ENCODE results near the gene ADAMTS19. TPM values are rescaled to one million over a fixed set of nuclear protein-coding genes. Genes with fewer than 3 reads are reported as not detected.

Gene ADAMTS19
- total RNA-seq, 2 experiments from 2014 or later = not detected

- H3K36me3 Mint-ChIP-seq = no peaks in the 10 kb centered on the region
- H3K4me3 Mint-ChIP-seq = no peak overlapping the region
- H3K9me3 Mint-ChIP-seq = no peaks in the 10 kb centered on the region
- H3K27ac Mint-ChIP-seq = no peak overlapping the region
- POLR2A ChIA-PET = no interaction called here
- ATAC-seq (ENCODE audit: low read depth) (no peak), DNase-seq (no peak)
- H3K27me3 Mint-ChIP-seq = no peaks in the 10 kb centered on the region
- no peaks in the 10 kb centered on the region for H3K4me1 Mint-ChIP-seq
These were observed 39.2 kb downstream of the ADAMTS19 start for GRCh38 chr5:129499208-129499852.

- no peak for DNase-seq
- Mint-ChIP-seq H3K36me3 (no peaks in the 10 kb centered on the region), H3K4me1 (no peaks in the 10 kb centered on the region)
These were observed 40.0 kb downstream of the ADAMTS19 start for GRCh38 chr5:129500101-129500500.

GRCh38 chr5:129506086-129506485, 46.0 kb downstream of the ADAMTS19 start:
- Mint-ChIP-seq H3K27me3 (no peaks in the 10 kb centered on the region), H3K4me3 (no peak overlapping the region), H3K4me1 (no peaks in the 10 kb centered on the region), H3K36me3 (no peaks in the 10 kb centered on the region), H3K9me3 (no peaks in the 10 kb centered on the region), H3K27ac (no peak overlapping the region)
- DNase-seq = no peak
- POLR2A ChIA-PET = no interaction called here
- no peak for ATAC-seq (ENCODE audit: low read depth)

More at GRCh38 chr5:129500101-129500500, 40.0 kb downstream of the ADAMTS19 start:
- Mint-ChIP-seq H3K27ac (no peak overlapping the region), H3K27me3 (no peaks in the 10 kb centered on the region), H3K4me3 (no peak overlapping the region), H3K9me3 (no peaks in the 10 kb centered on the region)
- POLR2A ChIA-PET = no interaction called here
- no peak for ATAC-seq (ENCODE audit: low read depth)

GRCh38 chr5:129506950-129507349, 46.9 kb downstream of the ADAMTS19 start:
- no peaks in the 10 kb centered on the region for H3K36me3 Mint-ChIP-seq
- ATAC-seq (ENCODE audit: low read depth) (no peak), DNase-seq (no peak)
- H3K27me3 Mint-ChIP-seq = no peaks in the 10 kb centered on the region
- H3K9me3 Mint-ChIP-seq = no peaks in the 10 kb centered on the region
- POLR2A ChIA-PET = no interaction called here
- H3K27ac Mint-ChIP-seq = no peak overlapping the region
- no peak overlapping the region for H3K4me3 Mint-ChIP-seq
- no peaks in the 10 kb centered on the region for H3K4me1 Mint-ChIP-seq

- H3K36me3 Mint-ChIP-seq = no peaks in the 10 kb centered on the region
- DNase-seq (no peak), ATAC-seq (ENCODE audit: low read depth) (no peak)
- POLR2A ChIA-PET = no interaction called here
- no peak overlapping the region for H3K27ac Mint-ChIP-seq
- H3K4me3 Mint-ChIP-seq = no peak overlapping the region
- H3K4me1 Mint-ChIP-seq = no peaks in the 10 kb centered on the region
- H3K27me3 Mint-ChIP-seq = no peaks in the 10 kb centered on the region
- H3K9me3 Mint-ChIP-seq = no peaks in the 10 kb centered on the region
These were observed 47.4 kb downstream of the ADAMTS19 start for GRCh38 chr5:129507527-129507926.

- no peaks in the 10 kb centered on the region for H3K27me3 Mint-ChIP-seq
- DNase-seq = no peak
- POLR2A ChIA-PET = no interaction called here
- no peaks in the 10 kb centered on the region for H3K9me3 Mint-ChIP-seq
- ATAC-seq (ENCODE audit: low read depth) = no peak
- no peak overlapping the region for H3K27ac Mint-ChIP-seq
- H3K4me1 Mint-ChIP-seq = no peaks in the 10 kb centered on the region
- H3K4me3 Mint-ChIP-seq = no peak overlapping the region
- H3K36me3 Mint-ChIP-seq = no peaks in the 10 kb centered on the region
These were observed 48.5 kb downstream of the ADAMTS19 start for GRCh38 chr5:129508606-129509005.

- Mint-ChIP-seq H3K4me1 (no peaks in the 10 kb centered on the region), H3K4me3 (no peak overlapping the region), H3K27me3 (no peaks in the 10 kb centered on the region), H3K36me3 (no peaks in the 10 kb centered on the region), H3K9me3 (no peaks in the 10 kb centered on the region), H3K27ac (no peak overlapping the region)
- no peak for DNase-seq
- ATAC-seq (ENCODE audit: low read depth) = no peak
- POLR2A ChIA-PET = no interaction called here
These were observed 49.4 kb downstream of the ADAMTS19 start for GRCh38 chr5:129509363-129509975.

GRCh38 chr5:129511291-129511690, 51.2 kb downstream of the ADAMTS19 start:
- Mint-ChIP-seq H3K4me1 (no peaks in the 10 kb centered on the region), H3K36me3 (no peaks in the 10 kb centered on the region), H3K4me3 (no peak overlapping the region), H3K27ac (no peak overlapping the region), H3K9me3 (no peaks in the 10 kb centered on the region), H3K27me3 (no peaks in the 10 kb centered on the region)
- POLR2A ChIA-PET = no interaction called here
- ATAC-seq (ENCODE audit: low read depth) (no peak), DNase-seq (no peak)

- H3K36me3 Mint-ChIP-seq = no peaks in the 10 kb centered on the region
These were observed 81.0 kb downstream of the ADAMTS19 start for GRCh38 chr5:129541051-129541450.

GRCh38 chr5:129541648-129542251, 81.7 kb downstream of the ADAMTS19 start:
- no peak overlapping the region for H3K27ac Mint-ChIP-seq
- no peak for ATAC-seq (ENCODE audit: low read depth)
- H3K27me3 Mint-ChIP-seq = no peaks in the 10 kb centered on the region

More at GRCh38 chr5:129541051-129541450, 81.0 kb downstream of the ADAMTS19 start:
- no peak overlapping the region for H3K4me3 Mint-ChIP-seq
- H3K4me1 Mint-ChIP-seq = no peaks in the 10 kb centered on the region
- H3K27me3 Mint-ChIP-seq = no peaks in the 10 kb centered on the region
- H3K27ac Mint-ChIP-seq = no peak overlapping the region
- POLR2A ChIA-PET = no interaction called here
- no peak for DNase-seq
- no peaks in the 10 kb centered on the region for H3K9me3 Mint-ChIP-seq
- no peak for ATAC-seq (ENCODE audit: low read depth)

GRCh38 chr5:129547137-129547536, 87.0 kb downstream of the ADAMTS19 start:
- Mint-ChIP-seq H3K4me3 (no peak overlapping the region), H3K27me3 (no peaks in the 10 kb centered on the region), H3K9me3 (no peaks in the 10 kb centered on the region), H3K27ac (no peak overlapping the region), H3K36me3 (no peaks in the 10 kb centered on the region), H3K4me1 (no peaks in the 10 kb centered on the region)
- DNase-seq (no peak), ATAC-seq (ENCODE audit: low read depth) (no peak)
- POLR2A ChIA-PET = no interaction called here

More at GRCh38 chr5:129541648-129542251, 81.7 kb downstream of the ADAMTS19 start:
- H3K9me3 Mint-ChIP-seq = no peaks in the 10 kb centered on the region
- DNase-seq = no peak
- H3K4me1 Mint-ChIP-seq = no peaks in the 10 kb centered on the region
- no peaks in the 10 kb centered on the region for H3K36me3 Mint-ChIP-seq
- no peak overlapping the region for H3K4me3 Mint-ChIP-seq
- POLR2A ChIA-PET = no interaction called here

GRCh38 chr5:129554134-129554904, 94.2 kb downstream of the ADAMTS19 start:
- no peaks in the 10 kb centered on the region for H3K4me1 Mint-ChIP-seq
- no peaks in the 10 kb centered on the region for H3K9me3 Mint-ChIP-seq

GRCh38 chr5:129563585-129563984, 103.5 kb downstream of the ADAMTS19 start:
- Mint-ChIP-seq H3K27ac (no peak overlapping the region), H3K9me3 (no peaks in the 10 kb centered on the region), H3K4me3 (no peak overlapping the region), H3K27me3 (no peaks in the 10 kb centered on the region), H3K4me1 (no peaks in the 10 kb centered on the region), H3K36me3 (no peaks in the 10 kb centered on the region)
- DNase-seq = no peak
- no peak for ATAC-seq (ENCODE audit: low read depth)
- POLR2A ChIA-PET = no interaction called here

More at GRCh38 chr5:129554134-129554904, 94.2 kb downstream of the ADAMTS19 start:
- POLR2A ChIA-PET = no interaction called here
- Mint-ChIP-seq H3K27me3 (no peaks in the 10 kb centered on the region), H3K27ac (no peak overlapping the region), H3K4me3 (no peak overlapping the region), H3K36me3 (no peaks in the 10 kb centered on the region)
- no peak for DNase-seq
- no peak for ATAC-seq (ENCODE audit: low read depth)

All from activated naive CD8-positive, alpha-beta T cell treated with anti-CD3 and anti-CD28 coated beads, Interleukin-2, amount 10 ng/mL, durations not matched to agents 7 days and 5 days (primary cell).